Spinal cord (tissue), 10 donors: Measurements from ENCODE around the gene KIN. TPM values are rescaled to one million over a fixed set of nuclear protein-coding genes. Genes with fewer than 3 reads are reported as not detected.
A peak's percentile ranks its signal among the peaks of the same experiment; 100 is the strongest.

Experiments
- DNase-seq, 6 donors: peaks; one replicate each; pipeline versions ENCODE4 v3.0.0 to v3.0.0-alpha.2; 2013 to 2015; ENCODE audit warnings: low spot score in 6 of 6, low read depth in 4 of 6
- H3K27ac ChIP-seq: one replicate; pipeline ENCODE4 v1.5.1; 2013; ENCODE audit warnings: low read depth, low read length, control low read depth
- H3K27me3 ChIP-seq: one replicate; pipeline ENCODE4 v1.6.1; 2013; ENCODE audit warnings: low read length; ENCODE audit not compliant: control insufficient read depth, insufficient read depth
- H3K36me3 ChIP-seq: one replicate; pipeline ENCODE4 v1.6.1; 2013; ENCODE audit warnings: low read length; ENCODE audit not compliant: control insufficient read depth, insufficient read depth
- H3K4me1 ChIP-seq: one replicate; pipeline ENCODE4 v1.6.1; 2013; ENCODE audit warnings: low read length; ENCODE audit not compliant: control insufficient read depth, insufficient read depth
- H3K4me3 ChIP-seq: one replicate; pipeline ENCODE4 v1.5.1; 2013; ENCODE audit warnings: low read depth, low read length, control low read depth
- H3K9me3 ChIP-seq: one replicate; pipeline ENCODE4 v1.6.1; 2013; ENCODE audit warnings: low read length; ENCODE audit not compliant: control insufficient read depth, insufficient read depth
- WGBS: methylation state at CpG from one replicate; pipeline ENCODE4 v1.1.5; 2013; ENCODE audit warnings: missing lambda C conversion rate; ENCODE audit not compliant: insufficient coverage; 5-methylcytosine and 5-hydroxymethylcytosine counted together
- long read RNA-seq, 4 donors: transcript quantifications; one replicate each; lab custom pipeline, GENCODE V29; 2026
- polyA plus RNA-seq, 2 donors: library from polyadenylated mRNA; unstranded; fragments of 120-200 nt; gene quantifications; one replicate each; pipeline ENCODE4 v1.2.1, GENCODE V29; 2013; ENCODE audit not compliant: insufficient read length in 2 of 2
- total RNA-seq, 2 donors: library from RNA; depleted of rRNA in 1 of 2; stranded (reverse); fragments of 120-200 nt in 1 of 2; fragments of >200 nt in 1 of 2; gene quantifications; one replicate each; pipeline versions ENCODE4 v1.2.3 to v1.2.4, GENCODE V29; 2013 to 2014
- donor health status: healthy.

The KIN gene
- 10 to 100 TPM; 12.7 to 14.8 TPM for total RNA-seq
- 10 to 100 TPM; 16.8 to 16.9 TPM for polyA plus RNA-seq
- long read RNA-seq, donor 1, full-length matches to known transcripts = 6 of 6 reads
- long read RNA-seq, donor 1, partial matches to known transcripts = 0 of 6 reads
- long read RNA-seq, donor 1, other reads (novel, unspliced or antisense) = 0 of 6 reads
- long read RNA-seq, donor 2 = 0 reads
- long read RNA-seq, donor 3, full-length matches to known transcripts = 2 of 2 reads
- long read RNA-seq, donor 3, partial matches to known transcripts = 0 of 2 reads
- long read RNA-seq, donor 3, other reads (novel, unspliced or antisense) = 0 of 2 reads
- long read RNA-seq, donor 4, full-length matches to known transcripts = 6 of 1,868 reads
- long read RNA-seq, donor 4, partial matches to known transcripts = 1,847 of 1,868 reads
- long read RNA-seq, donor 4, other reads (novel, unspliced or antisense) = 15 of 1,868 reads

- Histone ChIP-seq H3K27ac (peak within 1 kb of the TSS; percentile 76), H3K4me3 (peak within 1 kb of the TSS; percentile 92), H3K9me3 (no peaks in the 10 kb centered on the region), H3K4me1 (peaks cover 9% of the 10 kb centered on the region), H3K36me3 (peaks cover 9% of the 10 kb centered on the region), H3K27me3 (no peaks in the 10 kb centered on the region)
- WGBS = under 1% methylated on average over 59 of the region's 59 CpGs
- DNase-seq = peak; percentile 89 to 99 (median 94)
Measured at GRCh38 chr10:7787857-7788638, at the start of gene KIN, which contains the start of gene ATP5F1C. Gene KIN, minus strand, starts transcription at chr10:7787993. Its CDS starts 60 bp downstream, at chr10:7787933. Gene ATP5F1C, plus strand, starts transcription at chr10:7788177. Its CDS starts 31 bp downstream, at chr10:7788208.

- Histone ChIP-seq H3K27me3 (no peaks in the 10 kb centered on the region), H3K4me1 (no peaks in the 10 kb centered on the region), H3K4me3 (no peak overlapping the region), H3K36me3 (peaks cover 7% of the 10 kb centered on the region), H3K27ac (no peak overlapping the region), H3K9me3 (no peaks in the 10 kb centered on the region)
- 95% methylated on average over 1 of the region's 2 CpGs for WGBS
- no peak for DNase-seq
Measured at GRCh38 chr10:7836571-7836970, 48.8 kb upstream of the KIN start.

- Histone ChIP-seq H3K4me1 (no peaks in the 10 kb centered on the region), H3K27me3 (no peaks in the 10 kb centered on the region), H3K36me3 (peaks cover 7% of the 10 kb centered on the region), H3K4me3 (no peak overlapping the region), H3K9me3 (no peaks in the 10 kb centered on the region), H3K27ac (no peak overlapping the region)
- DNase-seq = peak in 1 of 6 donors; percentile 14
- WGBS = no CpG with 5 or more reads among the region's 3 CpGs
Measured at GRCh38 chr10:7834262-7834661, 46.5 kb upstream of the KIN start.

- Histone ChIP-seq H3K4me1 (no peaks in the 10 kb centered on the region), H3K27ac (no peak overlapping the region), H3K9me3 (no peaks in the 10 kb centered on the region), H3K4me3 (no peak overlapping the region), H3K27me3 (no peaks in the 10 kb centered on the region), H3K36me3 (peaks cover 7% of the 10 kb centered on the region)
- DNase-seq = no peak
Measured at GRCh38 chr10:7833210-7833609, 45.4 kb upstream of the KIN start.

- Histone ChIP-seq H3K36me3 (peaks cover 11% of the 10 kb centered on the region), H3K4me1 (no peaks in the 10 kb centered on the region), H3K9me3 (no peaks in the 10 kb centered on the region), H3K4me3 (no peak overlapping the region), H3K27me3 (no peaks in the 10 kb centered on the region), H3K27ac (no peak overlapping the region)
- WGBS = no CpG with 5 or more reads among the region's 1 CpG
- no peak for DNase-seq
Measured at GRCh38 chr10:7832060-7832459, 44.3 kb upstream of the KIN start.

- no CpG with 5 or more reads among the region's 10 CpGs for WGBS
Measured at GRCh38 chr10:7829289-7829834, 41.6 kb upstream of the KIN start.

GRCh38 chr10:7826971-7827370 lies 39.2 kb upstream of the KIN start:
- Histone ChIP-seq H3K27ac (no peak overlapping the region), H3K4me1 (no peaks in the 10 kb centered on the region), H3K36me3 (peaks cover 12% of the 10 kb centered on the region), H3K9me3 (no peaks in the 10 kb centered on the region), H3K4me3 (no peak overlapping the region), H3K27me3 (no peaks in the 10 kb centered on the region)
- no CpG with 5 or more reads among the region's 4 CpGs for WGBS
- DNase-seq = no peak

More at GRCh38 chr10:7829289-7829834, 41.6 kb upstream of the KIN start:
- peaks cover 10% of the 10 kb centered on the region for H3K36me3 ChIP-seq
- H3K4me3 ChIP-seq = no peak overlapping the region
- no peaks in the 10 kb centered on the region for H3K9me3 ChIP-seq
- H3K27me3 ChIP-seq = no peaks in the 10 kb centered on the region
- no peak for DNase-seq
- H3K27ac ChIP-seq = no peak overlapping the region
- H3K4me1 ChIP-seq = no peaks in the 10 kb centered on the region

- no peak overlapping the region for H3K27ac ChIP-seq
- no peaks in the 10 kb centered on the region for H3K27me3 ChIP-seq
- H3K4me1 ChIP-seq = peaks cover 4% of the 10 kb centered on the region
- no peak overlapping the region for H3K4me3 ChIP-seq
- DNase-seq = no peak
- H3K36me3 ChIP-seq = peaks cover 16% of the 10 kb centered on the region
- no CpG with 5 or more reads among the region's 3 CpGs for WGBS
- H3K9me3 ChIP-seq = no peaks in the 10 kb centered on the region
Measured at GRCh38 chr10:7824251-7824650, 36.5 kb upstream of the KIN start.

- H3K9me3 ChIP-seq = no peaks in the 10 kb centered on the region
- peaks cover 11% of the 10 kb centered on the region for H3K4me1 ChIP-seq
- peaks cover 3% of the 10 kb centered on the region for H3K27me3 ChIP-seq
- 0% methylated on average over 13 of the region's 17 CpGs for WGBS
- no peak overlapping the region for H3K27ac ChIP-seq
- peaks cover 10% of the 10 kb centered on the region for H3K36me3 ChIP-seq
- H3K4me3 ChIP-seq = peak overlapping the region; percentile 93
- DNase-seq = peak; percentile 21 to 85 (median 34)
Measured at GRCh38 chr10:7819121-7819460, 31.3 kb upstream of the KIN start.
